Caco-2 (cell line): ENCODE results near the gene IRF4. TPM values are rescaled to one million over a fixed set of nuclear protein-coding genes. Genes with fewer than 3 reads are reported as not detected.

Source experiments
- BruUV-seq: library from RNA; stranded (reverse); fragments of 400-500 nt; replicated peaks from 2 replicates; lab custom pipeline; 2021; lab: Mats Ljungman, UMichigan
- CTCF ChIA-PET: fragments of 300-600 bp; sonication (Branson Sonifier 250); formaldehyde crosslinking; loops from one replicate; lab custom pipeline; 2022; ENCODE audit warnings: antibody characterized with exemption; lab: Charles Lee
- POLR2A ChIA-PET: fragments of 300-600 bp; sonication (Branson Sonifier 250); formaldehyde crosslinking; loops from one replicate; lab custom pipeline; 2022; ENCODE audit warnings: antibody characterized with exemption; lab: Charles Lee
- DNase-seq, 2 experiments: peaks; one replicate each; pipeline versions ENCODE4 v3.0.0 to v3.0.0-alpha.2; 2020 to 2022
- H3K27me3 ChIP-seq: replicated peaks from 2 replicates; pipeline ENCODE4 v1.6.0; 2011; ENCODE audit warnings: low read length; ENCODE audit not compliant: control insufficient read depth, insufficient read depth
- H3K36me3 ChIP-seq: 2 replicates; pipeline ENCODE4 v1.5.1; 2011; ENCODE audit warnings: low read length; ENCODE audit not compliant: control insufficient read depth, insufficient read depth
- H3K4me1 ChIP-seq: fragments of 250-450 bp; sonication (Bioruptor Pico); 2 replicates; pipeline ENCODE4 v1.5.1; 2020; ENCODE audit warnings: mild to moderate bottlenecking
- H3K4me3 ChIP-seq: 2 replicates; pipeline ENCODE4 v1.5.1; 2011; ENCODE audit warnings: low read depth, mild to moderate bottlenecking, control low read depth, low read length
- H3K9me3 ChIP-seq: fragments of 250-450 bp; sonication (Bioruptor Pico); 2 replicates; pipeline ENCODE4 v1.5.1; 2020; ENCODE audit warnings: mild to moderate bottlenecking, moderate library complexity
- H3K27ac Mint-ChIP-seq: one replicate; pipeline ENCODE4 v1.8.0; 2022; ENCODE audit warnings: mixed read lengths; ENCODE audit not compliant: unreplicated experiment
- H3K27me3 Mint-ChIP-seq: one replicate; pipeline ENCODE4 v1.8.0; 2022; ENCODE audit warnings: mixed read lengths; ENCODE audit not compliant: insufficient read depth, unreplicated experiment
- H3K36me3 Mint-ChIP-seq: one replicate; pipeline ENCODE4 v1.8.0; 2022; ENCODE audit warnings: mild to moderate bottlenecking, mixed read lengths; ENCODE audit not compliant: insufficient read depth, unreplicated experiment
- H3K4me1 Mint-ChIP-seq: one replicate; pipeline ENCODE4 v1.8.0; 2022; ENCODE audit warnings: low read depth, mixed read lengths; ENCODE audit not compliant: unreplicated experiment
- H3K4me3 Mint-ChIP-seq: one replicate; pipeline ENCODE4 v1.8.0; 2022; ENCODE audit warnings: mild to moderate bottlenecking, moderate library complexity, mixed read lengths; ENCODE audit not compliant: unreplicated experiment
- H3K9me3 Mint-ChIP-seq: one replicate; pipeline ENCODE4 v1.8.0; 2022; ENCODE audit warnings: mixed read lengths; ENCODE audit not compliant: unreplicated experiment
- CTCF ChIP-seq, 2 experiments: fragments of 200-600 bp in 1 of 2; IDR thresholded peaks; 1 replicate in 1 of 2; 2 replicates in 1 of 2; pipeline versions ENCODE4 v1.5.1 to v1.8.0; 2011 to 2022; ENCODE audit warnings: antibody characterized with exemption in 1 of 2, control low read depth in 1 of 2, inconsistent platforms in 1 of 2, low read depth in 1 of 2, low read length in 1 of 2, mild to moderate bottlenecking in 1 of 2, moderate library complexity in 1 of 2; ENCODE audit not compliant: insufficient read depth in 1 of 2, severe bottlenecking in 1 of 2, unreplicated experiment in 1 of 2
- intact Hi-C: fragments of 100-400 bp; cut with micrococcal nuclease; formaldehyde crosslinking; loops from one replicate; pipeline ENCODE4 v1.10.0; 2022; ENCODE audit not compliant: unreplicated experiment
- total RNA-seq: library from RNA; stranded (reverse); gene quantifications from 2 replicates; pipeline ENCODE4 v1.2.3, GENCODE V29; 2022

The IRF4 gene
- total RNA-seq, 1 experiment from 2014 or later, result not detected

- CTCF ChIA-PET, result no interaction called here
- no peak for TF ChIP-seq CTCF (IDR thresholded peaks at IDR 0.05; ENCODE audit: insufficient read depth in 1 of 2, low read depth in 1 of 2, low read length in 1 of 2, severe bottlenecking in 1 of 2, unreplicated experiment in 1 of 2)
- Mint-ChIP-seq H3K27me3 (peaks cover 23% of the 10 kb centered on the region), H3K4me1 (no peaks in the 10 kb centered on the region), H3K4me3 (no peak overlapping the region), H3K9me3 (no peaks in the 10 kb centered on the region), H3K36me3 (no peaks in the 10 kb centered on the region), H3K27ac (no peak overlapping the region)
- POLR2A ChIA-PET, result no interaction called here
- no TSS peak for BruUV-seq
- no peak for DNase-seq
- no peaks in the 10 kb centered on the region for H3K36me3 ChIP-seq
- intact Hi-C loops, result no loop called here
- H3K4me3 ChIP-seq, result no peak overlapping the region
- H3K4me1 ChIP-seq, result no peaks in the 10 kb centered on the region
- no peaks in the 10 kb centered on the region for H3K9me3 ChIP-seq
- no peaks in the 10 kb centered on the region for H3K27me3 ChIP-seq
Measured at GRCh38 chr6:385614-386013, 5.9 kb upstream of the IRF4 start.

- H3K36me3 Mint-ChIP-seq, result no peaks in the 10 kb centered on the region
- TF ChIP-seq CTCF (IDR thresholded peaks at IDR 0.05; ENCODE audit: insufficient read depth in 1 of 2, low read depth in 1 of 2, low read length in 1 of 2, severe bottlenecking in 1 of 2, unreplicated experiment in 1 of 2), result no peak
- H3K4me3 Mint-ChIP-seq, result no peak overlapping the region
- BruUV-seq, result no TSS peak
- no peak overlapping the region for H3K27ac Mint-ChIP-seq
- no peaks in the 10 kb centered on the region for H3K4me1 Mint-ChIP-seq
- POLR2A ChIA-PET, result no interaction called here
- DNase-seq, result no peak
- peaks cover 21% of the 10 kb centered on the region for H3K27me3 Mint-ChIP-seq
- H3K27me3 ChIP-seq, result no peaks in the 10 kb centered on the region
- intact Hi-C loops, result no loop called here
- CTCF ChIA-PET, result no interaction called here
- no peaks in the 10 kb centered on the region for H3K4me1 ChIP-seq
- no peaks in the 10 kb centered on the region for H3K9me3 ChIP-seq
- no peaks in the 10 kb centered on the region for H3K36me3 ChIP-seq
- no peak overlapping the region for H3K4me3 ChIP-seq
- H3K9me3 Mint-ChIP-seq, result no peaks in the 10 kb centered on the region
Measured at GRCh38 chr6:386688-387266, 4.8 kb upstream of the IRF4 start.

- Histone ChIP-seq H3K9me3 (no peaks in the 10 kb centered on the region), H3K4me1 (no peaks in the 10 kb centered on the region), H3K27me3 (no peaks in the 10 kb centered on the region), H3K4me3 (no peak overlapping the region), H3K36me3 (no peaks in the 10 kb centered on the region)
- Mint-ChIP-seq H3K36me3 (no peaks in the 10 kb centered on the region), H3K27ac (no peak overlapping the region), H3K9me3 (no peaks in the 10 kb centered on the region), H3K4me3 (no peak overlapping the region), H3K4me1 (no peaks in the 10 kb centered on the region), H3K27me3 (peaks cover 21% of the 10 kb centered on the region)
- intact Hi-C loops, result no loop called here
- ChIA-PET CTCF (no interaction called here), POLR2A (no interaction called here)
- BruUV-seq, result no TSS peak
- TF ChIP-seq CTCF (IDR thresholded peaks at IDR 0.05; ENCODE audit: insufficient read depth in 1 of 2, low read depth in 1 of 2, low read length in 1 of 2, severe bottlenecking in 1 of 2, unreplicated experiment in 1 of 2), result no peak
- no peak for DNase-seq
Measured at GRCh38 chr6:387293-387741, 4.2 kb upstream of the IRF4 start.
